ES-I3 (cell line): ENCODE data around the gene COL6A1.
"Not testable (repeated sequence)": the region's sequence is repeated elsewhere in the genome, so short reads cannot be mapped to it uniquely, and the experiment has no call there.

Experiments used
- H3K36me3 ChIP-seq: 2 replicates; pipeline ENCODE4 v1.6.1; 2013; ENCODE audit warnings: mild to moderate bottlenecking, low read length, control low read depth, moderate library complexity; ENCODE audit not compliant: insufficient read depth
- H3K4me1 ChIP-seq: 2 replicates; pipeline ENCODE4 v1.6.1; 2013; ENCODE audit warnings: mild to moderate bottlenecking, control low read depth, low read length; ENCODE audit not compliant: insufficient read depth
- H3K9ac ChIP-seq: 2 replicates; pipeline ENCODE4 v1.6.1; 2013; ENCODE audit warnings: low read depth, mild to moderate bottlenecking, low read length, moderate library complexity
- H3K9me3 ChIP-seq: 2 replicates; pipeline ENCODE4 v1.6.1; 2013; ENCODE audit warnings: mild to moderate bottlenecking, low read length, moderate library complexity; ENCODE audit not compliant: control insufficient read depth, insufficient read depth

The COL6A1 gene

DNA sequence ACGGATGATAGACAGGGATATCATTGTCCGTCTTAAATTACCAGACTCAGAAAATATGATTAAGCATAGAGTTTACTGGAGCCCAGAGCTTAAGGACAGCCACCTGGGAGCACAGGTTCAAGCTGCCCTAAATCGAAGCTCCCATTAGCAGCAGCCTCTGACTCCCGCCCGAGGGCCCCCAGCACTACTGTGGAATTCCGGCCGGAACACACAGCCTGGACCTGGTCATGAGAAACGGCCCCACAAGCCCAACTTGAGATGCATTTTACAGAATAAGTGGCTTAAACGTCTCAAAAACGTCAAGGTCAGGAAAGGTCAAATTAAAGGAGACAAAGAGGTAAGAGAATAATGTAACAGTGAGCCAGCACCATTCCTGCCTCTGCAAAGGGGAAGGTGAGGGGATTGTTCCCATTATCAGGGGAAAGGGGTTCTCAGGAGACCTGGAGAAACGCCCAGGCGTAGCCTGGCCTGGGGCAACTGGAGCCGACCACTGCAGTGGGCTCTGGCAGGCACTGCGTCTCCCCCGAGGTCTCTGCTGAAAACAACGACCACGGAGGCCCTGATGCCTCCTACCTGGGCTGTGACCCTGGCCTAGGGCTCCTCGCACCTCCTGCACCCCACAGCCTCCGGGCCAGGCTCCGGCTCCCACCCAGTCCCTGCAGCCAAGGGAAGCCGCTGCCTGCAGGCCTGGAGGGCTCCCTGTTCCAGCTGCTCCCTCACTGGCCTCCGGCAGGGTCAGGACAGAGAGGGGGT lies 11.5 kb upstream of the COL6A1 start:
- H3K4me1 ChIP-seq = peaks cover 15% of the 10 kb centered on the region; the same call in 1 of the 2 replicates
- no peaks in the 10 kb centered on the region for H3K9me3 ChIP-seq
- no peaks in the 10 kb centered on the region for H3K36me3 ChIP-seq
- no peak overlapping the region for H3K9ac ChIP-seq

DNA sequence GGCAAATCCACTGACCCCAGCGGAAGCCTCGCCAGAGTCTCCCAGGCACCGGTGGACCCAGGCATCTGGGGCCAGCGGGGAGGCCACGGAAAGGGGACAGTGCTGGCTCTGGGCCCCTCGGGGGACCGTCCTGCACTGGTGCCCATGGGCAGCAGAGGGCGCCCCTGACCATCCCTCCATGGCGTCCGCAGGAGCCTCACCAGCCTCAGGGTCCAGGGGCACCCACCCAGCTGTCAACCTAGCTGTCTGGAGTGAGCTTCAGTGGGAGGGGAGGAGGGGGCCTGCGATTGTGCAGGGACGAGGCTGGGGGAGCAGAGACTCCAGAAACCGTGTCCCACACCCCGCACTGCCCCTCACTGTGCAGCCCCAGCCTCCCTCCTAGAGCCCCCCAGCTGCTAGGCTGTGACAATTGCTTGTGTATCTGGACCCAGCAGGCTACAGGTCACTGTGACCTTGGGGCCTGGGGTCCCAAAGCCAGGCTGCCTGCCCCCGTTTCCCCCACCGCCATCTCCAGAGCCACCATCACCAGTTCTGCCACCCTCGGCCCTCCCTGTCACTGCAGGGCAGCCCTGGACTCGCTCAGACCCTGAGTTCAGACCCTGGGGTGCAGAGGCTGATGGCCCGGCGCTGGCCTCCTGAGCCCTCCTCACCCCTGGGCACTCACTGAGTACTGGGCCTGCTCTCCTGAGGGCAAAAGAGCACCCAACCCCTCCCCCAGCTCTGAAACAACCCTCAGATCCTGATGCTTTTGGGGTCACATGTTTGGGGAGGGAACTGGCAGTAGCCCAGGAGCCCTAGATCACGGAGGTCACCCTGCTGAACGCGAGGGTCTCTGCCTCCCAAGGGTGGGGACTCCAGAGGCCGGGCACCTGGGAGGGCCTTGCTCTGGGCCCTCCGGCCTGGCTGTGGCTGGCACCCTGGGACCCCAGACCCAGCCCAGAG lies 10.6 kb upstream of the COL6A1 start:
- Histone ChIP-seq H3K9me3 (no peaks in the 10 kb centered on the region), H3K9ac (no peak overlapping the region), H3K4me1 (peaks cover 15% of the 10 kb centered on the region; the same call in 1 of the 2 replicates), H3K36me3 (no peaks in the 10 kb centered on the region)

DNA sequence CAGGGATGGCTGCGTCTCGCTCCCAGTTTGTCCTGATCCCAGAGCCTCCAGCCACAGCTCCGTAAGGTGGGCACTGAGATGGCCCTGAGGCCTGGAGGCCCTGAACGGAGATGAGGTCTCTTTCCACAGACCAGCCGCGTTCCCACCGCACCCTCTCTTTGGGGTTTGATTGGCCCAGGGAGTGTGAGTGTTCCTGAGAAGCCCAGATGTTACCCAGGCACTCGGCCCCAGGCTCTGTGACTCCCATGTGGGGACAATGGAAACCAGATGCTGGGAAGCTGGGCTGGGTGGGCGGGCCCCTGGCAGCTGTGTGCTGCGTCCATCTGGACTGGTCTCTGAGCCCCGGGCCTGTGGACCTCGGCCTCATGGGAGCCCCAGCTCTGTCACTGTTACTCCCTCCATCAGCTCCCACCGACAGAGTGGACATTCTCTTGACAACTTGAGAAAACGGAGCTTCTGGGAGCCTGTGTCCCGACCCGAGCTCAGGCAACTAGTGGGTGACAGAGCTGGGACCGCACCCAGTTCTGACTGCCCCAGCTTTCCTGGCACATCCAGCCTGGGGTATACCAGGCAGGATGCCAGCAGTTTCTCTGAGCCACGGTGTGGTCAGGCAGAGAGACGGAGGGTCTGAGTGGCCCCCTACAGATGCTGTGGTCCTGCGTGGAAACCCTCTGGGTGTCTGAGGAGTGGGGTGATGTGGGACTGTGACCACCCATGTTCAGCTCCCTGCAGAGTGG lies 9.8 kb upstream of the COL6A1 start:
- Histone ChIP-seq H3K4me1 (peaks cover 15% of the 10 kb centered on the region; the same call in 1 of the 2 replicates), H3K9me3 (no peaks in the 10 kb centered on the region), H3K9ac (peak overlapping the region; percentile 76), H3K36me3 (no peaks in the 10 kb centered on the region)

DNA sequence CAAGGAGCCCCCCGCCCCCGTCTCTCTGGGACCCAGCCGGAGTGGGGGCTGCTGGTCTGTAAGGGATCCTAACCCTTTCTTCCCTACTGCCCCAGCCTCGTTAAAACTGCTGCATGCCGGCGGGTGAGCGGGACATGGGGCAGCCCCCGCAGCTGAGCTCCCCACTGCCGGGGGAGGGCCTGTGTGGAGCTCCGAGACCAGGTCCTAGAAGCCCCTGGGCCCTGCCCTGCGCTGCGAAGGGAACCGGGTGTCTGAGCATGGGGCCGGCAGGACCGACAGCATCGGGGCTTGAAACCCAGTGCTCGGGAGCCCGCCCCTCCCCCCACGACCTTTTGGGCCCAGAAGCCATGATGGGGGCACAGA lies 9.2 kb upstream of the COL6A1 start:
- peaks cover 15% of the 10 kb centered on the region; the same call in 1 of the 2 replicates for H3K4me1 ChIP-seq
- no peaks in the 10 kb centered on the region for H3K9me3 ChIP-seq
- no peaks in the 10 kb centered on the region for H3K36me3 ChIP-seq
- H3K9ac ChIP-seq = peak overlapping the region; percentile 76

DNA sequence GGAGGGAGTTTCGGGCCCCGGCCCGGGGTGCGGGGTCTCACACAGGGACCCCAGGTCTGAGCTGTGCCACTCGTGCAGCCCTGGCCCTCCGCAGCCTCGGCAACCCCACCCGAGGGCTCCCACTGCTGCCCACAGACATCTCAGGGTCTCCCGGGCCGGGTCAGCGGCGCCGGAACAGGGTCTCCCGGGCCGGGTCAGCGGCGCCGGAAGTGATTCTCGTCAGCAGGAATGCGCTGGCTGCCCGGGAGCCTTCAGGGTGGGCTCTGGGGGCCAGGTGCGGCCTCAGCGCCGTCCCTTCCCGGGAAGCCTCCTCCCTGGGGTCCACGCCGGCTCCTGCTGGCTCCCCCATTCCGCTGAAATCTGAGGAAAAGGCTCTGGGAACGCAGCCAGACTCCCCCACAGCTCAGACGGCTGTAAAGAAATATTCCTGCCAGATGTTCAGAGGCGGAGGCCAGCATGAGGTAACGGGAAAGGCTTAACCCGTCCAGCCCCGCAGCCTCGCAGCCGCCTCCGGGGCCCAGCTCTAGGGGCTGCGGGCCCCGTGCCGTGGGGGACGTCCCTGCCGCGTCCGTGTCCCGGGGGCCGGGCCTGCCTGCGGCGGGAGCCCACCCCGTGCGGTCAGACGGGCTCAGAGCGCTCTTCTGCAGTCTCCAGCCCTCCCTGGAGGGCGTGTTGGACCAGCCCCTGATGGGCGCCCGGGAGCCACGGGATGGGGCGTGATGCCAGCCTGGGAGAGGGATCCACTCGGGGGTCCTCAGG lies 8.7 kb upstream of the COL6A1 start:
- peaks cover 15% of the 10 kb centered on the region; the same call in 1 of the 2 replicates for H3K4me1 ChIP-seq
- H3K9me3 ChIP-seq = no peaks in the 10 kb centered on the region
- H3K36me3 ChIP-seq = no peaks in the 10 kb centered on the region
- peak overlapping the region; percentile 76 for H3K9ac ChIP-seq

DNA sequence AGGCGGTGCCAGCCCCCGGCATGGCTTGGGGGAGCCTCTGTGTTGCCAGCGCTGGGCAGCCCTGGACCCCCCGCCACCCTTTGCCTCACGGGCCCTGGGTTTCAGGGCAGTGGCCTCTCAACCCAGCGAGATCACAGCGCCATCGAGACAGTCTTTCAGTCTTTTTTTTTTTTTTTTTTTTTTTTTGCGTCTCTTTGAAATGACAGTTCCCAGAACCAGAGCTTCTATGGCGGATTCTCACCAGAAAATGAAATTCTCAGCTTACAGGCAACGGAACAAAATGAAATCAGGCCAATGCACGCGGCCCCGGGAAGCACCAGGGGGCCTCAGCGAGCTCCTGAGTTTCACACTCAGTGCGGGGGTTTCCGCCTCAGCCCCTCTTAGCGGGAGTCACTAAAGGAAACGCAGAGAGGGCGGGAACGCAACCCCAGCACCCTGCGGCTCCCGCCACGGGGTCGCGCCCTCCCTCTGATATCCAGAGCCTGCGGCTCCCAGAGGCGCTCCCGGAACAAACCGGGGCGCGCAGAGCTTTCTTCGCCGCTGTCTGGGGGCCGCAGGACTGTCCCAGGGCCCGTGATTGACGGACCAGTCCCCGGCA lies 8.0 kb upstream of the COL6A1 start:
- Histone ChIP-seq H3K4me1 (peaks cover 15% of the 10 kb centered on the region; the same call in 1 of the 2 replicates), H3K9me3 (no peaks in the 10 kb centered on the region), H3K9ac (peak overlapping the region; percentile 76), H3K36me3 (no peaks in the 10 kb centered on the region)

DNA sequence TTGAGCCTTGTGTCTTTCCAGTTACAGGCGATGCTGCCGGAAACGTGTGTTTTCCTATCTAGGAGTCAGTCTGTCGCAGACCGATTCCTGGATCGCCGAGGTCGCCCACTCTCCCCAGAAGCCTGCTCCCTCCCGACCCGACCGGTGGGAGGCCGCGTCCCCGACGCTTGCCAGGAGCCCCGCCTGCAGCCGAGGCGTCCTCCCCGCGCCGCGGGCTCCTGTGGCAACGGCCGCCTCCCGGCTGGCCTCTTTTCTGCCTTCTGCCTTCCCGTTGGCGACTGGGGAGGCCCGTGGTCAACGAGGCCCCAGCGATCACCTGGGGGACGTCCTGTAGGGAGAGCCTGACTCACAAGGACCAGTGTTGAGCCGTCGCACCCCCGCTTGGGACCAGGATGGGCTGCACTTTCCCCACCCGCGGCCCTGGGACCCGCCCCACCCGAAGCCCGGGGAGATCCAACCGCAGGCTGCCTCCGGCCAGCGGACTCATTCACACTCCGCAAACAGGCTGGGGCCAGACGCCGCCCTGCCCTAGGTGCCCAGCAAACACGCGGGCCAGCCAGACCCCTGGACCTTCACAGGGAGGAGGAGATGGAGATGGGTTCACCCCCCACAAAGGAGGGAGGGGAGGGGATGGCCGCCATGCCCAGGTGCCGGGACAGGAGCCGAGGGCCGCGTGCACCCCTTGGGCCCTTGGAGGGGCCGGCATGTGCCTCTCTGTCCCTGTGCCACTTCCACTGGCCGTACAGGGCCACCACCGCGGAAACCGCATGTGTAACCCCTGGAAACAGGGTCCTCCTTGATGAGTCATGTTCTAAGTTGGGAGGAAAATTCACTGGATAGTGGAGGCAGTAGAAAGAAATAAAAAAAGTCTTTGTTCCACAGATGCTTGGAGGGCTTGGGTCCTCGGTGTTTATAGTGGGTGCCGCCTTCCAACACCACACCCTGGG lies 7.2 kb upstream of the COL6A1 start:
- H3K9me3 ChIP-seq = no peaks in the 10 kb centered on the region
- H3K4me1 ChIP-seq = peaks cover 17% of the 10 kb centered on the region; the same call in 1 of the 2 replicates
- no peaks in the 10 kb centered on the region for H3K36me3 ChIP-seq
- peak overlapping the region; percentile 76 for H3K9ac ChIP-seq

DNA sequence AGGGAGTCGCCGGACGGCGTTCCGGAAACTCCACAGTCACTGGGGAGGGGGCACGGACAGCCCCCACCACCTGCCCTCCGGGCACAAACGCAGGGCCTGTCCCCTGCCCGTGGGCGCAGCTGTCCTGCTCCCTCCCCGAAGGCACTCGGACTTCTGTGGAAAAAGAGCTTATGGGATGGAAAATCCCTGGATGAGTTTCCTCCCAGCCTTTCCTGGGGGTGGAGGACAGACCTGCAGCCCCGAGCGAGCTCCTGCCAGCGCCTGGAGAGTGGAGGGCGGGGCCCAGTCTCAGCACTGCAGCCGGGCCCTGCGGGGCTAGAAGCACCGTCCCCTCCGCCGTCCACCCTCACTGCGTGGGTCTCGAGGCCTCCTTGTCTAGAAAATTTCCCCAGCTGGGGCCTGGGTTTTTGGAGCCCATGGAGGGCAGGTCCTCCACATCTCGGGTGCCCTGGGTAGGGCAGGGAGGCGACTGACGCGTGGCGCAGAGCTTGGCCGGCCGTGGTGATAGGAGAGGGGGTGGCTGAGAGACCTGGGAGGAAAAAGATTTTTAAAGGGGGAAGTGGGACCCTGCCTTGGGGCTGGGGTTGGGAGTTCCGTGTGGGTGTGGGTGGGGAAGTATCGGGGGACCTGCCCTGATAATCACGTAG lies 6.4 kb upstream of the COL6A1 start:
- Histone ChIP-seq H3K36me3 (no peaks in the 10 kb centered on the region), H3K9me3 (no peaks in the 10 kb centered on the region), H3K9ac (peak overlapping the region; percentile 76), H3K4me1 (peaks cover 15% of the 10 kb centered on the region; the same call in 1 of the 2 replicates)

DNA sequence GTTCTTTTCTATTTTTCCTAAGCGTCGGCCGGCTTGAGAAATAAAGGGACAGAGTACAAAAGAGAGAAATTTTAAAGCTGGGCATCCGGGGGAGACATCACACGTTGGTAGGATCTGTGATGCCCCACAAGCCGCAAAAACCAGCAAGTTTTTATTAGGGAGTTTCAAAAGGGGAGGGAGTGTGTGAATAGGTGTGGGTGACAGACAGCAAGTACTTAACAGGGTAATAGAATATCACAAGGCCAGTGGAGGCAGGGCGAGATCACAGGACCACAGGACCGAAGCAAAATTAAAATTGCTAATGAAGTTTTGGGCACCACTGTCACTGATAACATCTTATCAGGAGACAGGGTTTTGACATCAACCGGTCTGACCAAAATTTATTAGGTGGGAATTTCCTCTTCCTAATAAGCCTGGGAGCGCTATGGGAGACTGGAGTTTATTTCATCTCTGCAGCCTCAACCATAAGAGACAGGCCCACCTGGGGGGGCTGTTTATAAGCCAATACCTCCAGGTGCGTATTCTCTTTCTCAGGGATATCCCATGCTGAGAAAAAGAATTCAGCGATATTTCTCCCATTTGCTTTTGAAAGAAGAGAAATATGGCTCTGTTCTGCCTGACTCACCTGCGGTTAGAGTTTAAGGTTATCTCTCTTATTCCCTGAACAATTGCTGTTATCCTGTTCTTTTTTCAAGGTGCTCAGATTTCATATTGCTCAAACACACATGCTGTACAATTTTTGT lies 5.7 kb upstream of the COL6A1 start:
- Histone ChIP-seq H3K4me1 (peaks cover 15% of the 10 kb centered on the region; the same call in 1 of the 2 replicates), H3K9ac (peak overlapping the region; percentile 76; the same call in 1 of the 2 replicates)
- H3K36me3 ChIP-seq, H3K9me3 ChIP-seq: not testable (repeated sequence)

DNA sequence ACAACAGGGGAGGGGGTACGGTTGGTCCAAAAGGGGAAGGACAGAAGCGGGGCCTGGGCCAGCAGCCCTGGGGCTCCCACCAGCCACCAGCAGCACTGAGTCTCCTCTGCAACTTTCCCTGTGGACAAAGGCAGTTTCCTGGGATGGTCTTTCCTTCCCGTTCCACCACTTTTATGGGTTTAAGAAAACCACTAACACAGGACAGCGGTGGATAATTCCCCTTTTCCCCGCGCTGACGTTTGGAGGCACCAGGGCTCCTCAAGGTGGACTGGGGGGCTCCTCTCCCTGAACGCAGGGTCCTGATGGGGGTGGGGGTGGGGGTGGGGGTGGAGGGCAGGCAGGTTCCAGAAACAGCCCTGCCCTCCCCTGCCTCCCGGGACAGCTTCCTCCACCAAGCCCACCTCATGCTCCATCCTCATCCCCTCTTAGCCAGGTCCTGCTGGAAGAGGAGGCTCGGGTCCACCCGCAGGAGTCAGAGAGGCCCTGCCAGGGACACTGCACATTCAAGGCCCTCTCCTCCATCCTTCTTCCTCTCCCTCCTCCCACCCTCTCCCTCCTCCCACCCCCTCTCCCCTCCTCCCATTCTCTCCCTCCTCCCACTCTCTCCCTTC lies 4.8 kb upstream of the COL6A1 start:
- Histone ChIP-seq H3K36me3 (no peaks in the 10 kb centered on the region), H3K4me1 (peaks cover 15% of the 10 kb centered on the region; the same call in 1 of the 2 replicates), H3K9me3 (no peaks in the 10 kb centered on the region), H3K9ac (peak overlapping the region; percentile 29; the same call in 1 of the 2 replicates)

DNA sequence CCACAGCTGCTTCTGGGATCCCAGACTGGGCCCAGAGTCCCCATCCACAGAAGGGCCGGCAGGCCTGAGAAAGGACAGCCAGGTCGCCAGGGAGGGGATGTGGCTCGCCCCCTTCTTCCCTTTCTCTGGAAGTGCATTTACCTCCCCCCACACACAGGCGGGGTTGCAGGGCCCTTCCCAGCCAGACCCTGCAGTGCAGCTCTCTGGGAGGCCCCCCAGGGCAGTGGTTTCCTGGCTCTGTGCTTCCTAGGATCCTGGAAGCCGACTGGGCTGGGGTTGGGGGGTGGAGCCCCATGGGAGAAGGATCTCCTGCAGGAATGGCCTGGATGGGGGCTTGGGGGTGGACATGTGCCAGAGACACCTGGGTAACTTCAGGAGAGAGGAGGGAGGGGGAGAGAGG lies 4.2 kb upstream of the COL6A1 start:
- H3K36me3 ChIP-seq = no peaks in the 10 kb centered on the region
- no peaks in the 10 kb centered on the region for H3K9me3 ChIP-seq
- H3K9ac ChIP-seq = peak overlapping the region; percentile 38; the same call in 1 of the 2 replicates
- peaks cover 11% of the 10 kb centered on the region; the same call in 1 of the 2 replicates for H3K4me1 ChIP-seq
